Astrocyte (in vitro differentiated cells and primary cell): Measurements from ENCODE around the gene LHPP. TPM values are rescaled to one million over a fixed set of nuclear protein-coding genes. Genes with fewer than 3 reads are reported as not detected.
A peak's percentile ranks its signal among the peaks of the same experiment; 100 is the strongest.

Experiments used
- DNase-seq: peaks from one replicate; pipeline ENCODE4 v3.0.0-alpha.2; 2010; ENCODE audit warnings: low read depth
- FAIRE-seq: peaks from 2 replicates; lab custom pipeline; 2011; peaks lifted over from hg19 to GRCh38; lab: Jason Lieb, UNC
- H2AFZ ChIP-seq: 2 replicates; pipeline ENCODE4 v1.6.0; 2012; ENCODE audit warnings: low read depth, low read length, inconsistent platforms
- H3K27ac ChIP-seq: 2 replicates; pipeline ENCODE4 v1.5.1; 2011; ENCODE audit warnings: low read depth, low read length, inconsistent platforms
- H3K27me3 ChIP-seq: 2 replicates; pipeline ENCODE4 v1.6.0; 2011; ENCODE audit warnings: low read length, inconsistent platforms; ENCODE audit not compliant: insufficient read depth
- H3K36me3 ChIP-seq: 2 replicates; pipeline ENCODE4 v1.5.1; 2011; ENCODE audit warnings: low read length, inconsistent platforms; ENCODE audit not compliant: insufficient read depth
- H3K4me1 ChIP-seq: 2 replicates; pipeline ENCODE4 v1.5.1; 2011; ENCODE audit warnings: low read length, inconsistent platforms; ENCODE audit not compliant: insufficient read depth
- H3K4me2 ChIP-seq: 2 replicates; pipeline ENCODE4 v1.6.0; 2012; ENCODE audit warnings: low read length, inconsistent platforms
- H3K4me3 ChIP-seq: 2 replicates; pipeline ENCODE4 v1.5.1; 2011; ENCODE audit warnings: low read depth, mild to moderate bottlenecking, low read length, inconsistent platforms; ENCODE audit not compliant: insufficient read depth
- H3K79me2 ChIP-seq: 2 replicates; pipeline ENCODE4 v1.6.0; 2012; ENCODE audit warnings: mild to moderate bottlenecking, low read length, inconsistent platforms; ENCODE audit not compliant: insufficient read depth
- H3K9ac ChIP-seq: 2 replicates; pipeline ENCODE4 v1.6.0; 2012; ENCODE audit warnings: mild to moderate bottlenecking, low read length, inconsistent platforms
- H3K9me3 ChIP-seq: 2 replicates; pipeline ENCODE4 v1.5.1; 2012; ENCODE audit warnings: low read depth, mild to moderate bottlenecking, low read length, inconsistent platforms; ENCODE audit not compliant: insufficient read depth
- H4K20me1 ChIP-seq: 2 replicates; pipeline ENCODE4 v1.6.0; 2012; ENCODE audit warnings: low read length, inconsistent platforms; ENCODE audit not compliant: insufficient read depth
- H3K27ac Mint-ChIP-seq: one replicate; pipeline ENCODE4 v1.8.0; 2021; ENCODE audit warnings: mild to moderate bottlenecking, mixed read lengths; ENCODE audit not compliant: unreplicated experiment
- H3K27me3 Mint-ChIP-seq: one replicate; pipeline ENCODE4 v1.8.0; 2021; ENCODE audit warnings: low read depth, mixed read lengths; ENCODE audit not compliant: unreplicated experiment
- H3K36me3 Mint-ChIP-seq: one replicate; pipeline ENCODE4 v1.8.0; 2021; ENCODE audit warnings: low read depth, mixed read lengths; ENCODE audit not compliant: unreplicated experiment
- H3K4me1 Mint-ChIP-seq: one replicate; pipeline ENCODE4 v1.8.0; 2021; ENCODE audit warnings: low read depth, mixed read lengths; ENCODE audit not compliant: unreplicated experiment
- H3K4me3 Mint-ChIP-seq: one replicate; pipeline ENCODE4 v1.8.0; 2021; ENCODE audit warnings: mild to moderate bottlenecking, moderate library complexity, mixed read lengths; ENCODE audit not compliant: unreplicated experiment
- H3K9me3 Mint-ChIP-seq: one replicate; pipeline ENCODE4 v1.8.0; 2021; ENCODE audit warnings: mild to moderate bottlenecking, mixed read lengths; ENCODE audit not compliant: unreplicated experiment
- EZH2 ChIP-seq: IDR thresholded peaks from 2 replicates; pipeline ENCODE4 v1.6.1; 2012; ENCODE audit warnings: mild to moderate bottlenecking, low read length, inconsistent platforms; ENCODE audit not compliant: insufficient read depth
- total RNA-seq: library from RNA; stranded (reverse); gene quantifications from 2 replicates; pipeline ENCODE4 v1.2.1, GENCODE V29; 2021
- TF ChIP-seq, protein P1 (sequence below): IDR thresholded peaks from 2 replicates; pipeline ENCODE4 v1.5.1; 2011; ENCODE audit warnings: low read depth, mild to moderate bottlenecking, inconsistent platforms, low read length, moderate library complexity; ENCODE audit not compliant: insufficient read depth

LHPP gene
- total RNA-seq, 1 donor from 2014 or later: 6.9 TPM

GRCh38 chr10:124446830-124447750 is 14.5 kb upstream of the LHPP start:
- no peak overlapping the region for H3K4me3 ChIP-seq
- no peaks in the 10 kb centered on the region for H3K4me1 ChIP-seq
- H3K9me3 ChIP-seq: no peaks in the 10 kb centered on the region
- H2AFZ ChIP-seq: no peak overlapping the region
- no peaks in the 10 kb centered on the region for H3K36me3 ChIP-seq
- Mint-ChIP-seq H3K4me3 (no peak overlapping the region), H3K4me1 (peaks cover 4% of the 10 kb centered on the region), H3K36me3 (no peaks in the 10 kb centered on the region), H3K9me3 (peaks cover 2% of the 10 kb centered on the region), H3K27me3 (peaks cover 66% of the 10 kb centered on the region), H3K27ac (no peak overlapping the region)
- H4K20me1 ChIP-seq: peaks cover 5% of the 10 kb centered on the region
- no peak overlapping the region for H3K4me2 ChIP-seq
- H3K27me3 ChIP-seq: peaks cover 71% of the 10 kb centered on the region
- DNase-seq: no peak
- H3K79me2 ChIP-seq: no peaks in the 10 kb centered on the region
- no peak overlapping the region for H3K27ac ChIP-seq
- TF ChIP-seq EZH2: peak; percentile 28
- TF ChIP-seq, protein P1, sequence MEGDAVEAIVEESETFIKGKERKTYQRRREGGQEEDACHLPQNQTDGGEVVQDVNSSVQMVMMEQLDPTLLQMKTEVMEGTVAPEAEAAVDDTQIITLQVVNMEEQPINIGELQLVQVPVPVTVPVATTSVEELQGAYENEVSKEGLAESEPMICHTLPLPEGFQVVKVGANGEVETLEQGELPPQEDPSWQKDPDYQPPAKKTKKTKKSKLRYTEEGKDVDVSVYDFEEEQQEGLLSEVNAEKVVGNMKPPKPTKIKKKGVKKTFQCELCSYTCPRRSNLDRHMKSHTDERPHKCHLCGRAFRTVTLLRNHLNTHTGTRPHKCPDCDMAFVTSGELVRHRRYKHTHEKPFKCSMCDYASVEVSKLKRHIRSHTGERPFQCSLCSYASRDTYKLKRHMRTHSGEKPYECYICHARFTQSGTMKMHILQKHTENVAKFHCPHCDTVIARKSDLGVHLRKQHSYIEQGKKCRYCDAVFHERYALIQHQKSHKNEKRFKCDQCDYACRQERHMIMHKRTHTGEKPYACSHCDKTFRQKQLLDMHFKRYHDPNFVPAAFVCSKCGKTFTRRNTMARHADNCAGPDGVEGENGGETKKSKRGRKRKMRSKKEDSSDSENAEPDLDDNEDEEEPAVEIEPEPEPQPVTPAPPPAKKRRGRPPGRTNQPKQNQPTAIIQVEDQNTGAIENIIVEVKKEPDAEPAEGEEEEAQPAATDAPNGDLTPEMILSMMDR: no peak
- no peak for FAIRE-seq
- no peak overlapping the region for H3K9ac ChIP-seq

- no peak for DNase-seq
- H3K27me3 ChIP-seq: peaks cover 78% of the 10 kb centered on the region
- no peaks in the 10 kb centered on the region for H3K36me3 ChIP-seq
- H3K9ac ChIP-seq: no peak overlapping the region
- H3K9me3 ChIP-seq: no peaks in the 10 kb centered on the region
- no peak overlapping the region for H3K4me3 ChIP-seq
- no peak overlapping the region for H3K27ac ChIP-seq
- H3K4me1 ChIP-seq: no peaks in the 10 kb centered on the region
- peak; percentile 97 for TF ChIP-seq EZH2
- TF ChIP-seq, protein P1: no peak
- H3K79me2 ChIP-seq: no peaks in the 10 kb centered on the region
- H3K36me3 Mint-ChIP-seq: no peaks in the 10 kb centered on the region
- H3K4me2 ChIP-seq: no peak overlapping the region
- no peak for FAIRE-seq
- peaks cover 4% of the 10 kb centered on the region for H3K4me1 Mint-ChIP-seq
- no peak overlapping the region for H2AFZ ChIP-seq
- H3K27me3 Mint-ChIP-seq: peaks cover 74% of the 10 kb centered on the region
- H3K9me3 Mint-ChIP-seq: peaks cover 2% of the 10 kb centered on the region
- no peak overlapping the region for H3K4me3 Mint-ChIP-seq
- H4K20me1 ChIP-seq: peaks cover 5% of the 10 kb centered on the region
- no peak overlapping the region for H3K27ac Mint-ChIP-seq
Measured at GRCh38 chr10:124447751-124448466, 13.7 kb upstream of the LHPP start.
